Measurements from ENCODE around the gene RSAD1. TPM values are rescaled to one million over a fixed set of nuclear protein-coding genes. Genes with fewer than 3 reads are reported as not detected.

The RSAD1 gene
- total RNA-seq, 3 donors from 2014 or later (not counting 1 experiment from before 2014, with no cell fraction given), result 49.0 to 71.3 (median 56.5) TPM

DNA sequence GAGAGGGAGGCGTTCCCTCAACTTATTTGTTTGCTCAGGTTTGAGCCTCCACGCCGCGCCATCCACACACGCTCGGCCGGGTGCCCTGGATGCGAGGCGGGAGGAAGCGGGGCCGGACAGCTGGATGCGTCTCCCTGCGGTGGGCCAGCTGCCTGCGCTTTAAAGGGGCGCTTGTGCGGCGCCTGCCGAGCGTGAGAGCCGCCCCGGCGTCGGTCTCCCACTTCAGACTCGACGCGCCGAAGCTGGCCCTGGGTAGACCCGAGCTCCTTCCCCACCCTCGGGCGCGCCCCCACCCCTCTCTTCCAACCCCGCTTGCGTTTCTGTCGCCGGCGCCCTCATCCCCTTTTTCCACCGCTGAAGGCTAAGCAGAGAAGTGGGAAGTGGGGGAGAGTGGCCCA is 9.5 kb upstream of the RSAD1 start:
- no peaks in the 10 kb centered on the region for H3K9me3 ChIP-seq (ENCODE audit: control insufficient read depth, insufficient read depth, low read length)
- ATAC-seq (peak in 2 of 3 donors; percentile 37 to 42), DNase-seq (no peak)
- 6% methylated on average over 31 of the region's 37 CpGs for WGBS (ENCODE audit: insufficient coverage)
- H3K27me3 ChIP-seq (ENCODE audit: control insufficient read depth, insufficient read depth, low read length), result peaks cover 11% of the 10 kb centered on the region
- no peaks in the 10 kb centered on the region for H3K36me3 ChIP-seq (ENCODE audit: control insufficient read depth, insufficient read depth, low read length)
- Mint-ChIP-seq H3K9me3 (no peaks in the 10 kb centered on the region), H3K4me3 (no peak overlapping the region), H3K27me3 (ENCODE audit: low read depth in 2 of 2) (peaks cover 13 to 14% of the 10 kb centered on the region in 2 donors), H3K27ac (no peak overlapping the region), H3K4me1 (peaks cover 5 to 12% of the 10 kb centered on the region in 2 donors), H3K36me3 (no peaks in the 10 kb centered on the region)
- no peak overlapping the region for H3K4me3 ChIP-seq (ENCODE audit: low read length)
- no peak for TF ChIP-seq CTCF (IDR thresholded peaks at IDR 0.05)
- intact Hi-C loops (cut with micrococcal nuclease), result no loop called here
- H3K4me1 ChIP-seq (ENCODE audit: control insufficient read depth, insufficient read depth, low read length), result peaks cover 29% of the 10 kb centered on the region
- no peak overlapping the region for H3K27ac ChIP-seq (ENCODE audit: low read length)

DNA sequence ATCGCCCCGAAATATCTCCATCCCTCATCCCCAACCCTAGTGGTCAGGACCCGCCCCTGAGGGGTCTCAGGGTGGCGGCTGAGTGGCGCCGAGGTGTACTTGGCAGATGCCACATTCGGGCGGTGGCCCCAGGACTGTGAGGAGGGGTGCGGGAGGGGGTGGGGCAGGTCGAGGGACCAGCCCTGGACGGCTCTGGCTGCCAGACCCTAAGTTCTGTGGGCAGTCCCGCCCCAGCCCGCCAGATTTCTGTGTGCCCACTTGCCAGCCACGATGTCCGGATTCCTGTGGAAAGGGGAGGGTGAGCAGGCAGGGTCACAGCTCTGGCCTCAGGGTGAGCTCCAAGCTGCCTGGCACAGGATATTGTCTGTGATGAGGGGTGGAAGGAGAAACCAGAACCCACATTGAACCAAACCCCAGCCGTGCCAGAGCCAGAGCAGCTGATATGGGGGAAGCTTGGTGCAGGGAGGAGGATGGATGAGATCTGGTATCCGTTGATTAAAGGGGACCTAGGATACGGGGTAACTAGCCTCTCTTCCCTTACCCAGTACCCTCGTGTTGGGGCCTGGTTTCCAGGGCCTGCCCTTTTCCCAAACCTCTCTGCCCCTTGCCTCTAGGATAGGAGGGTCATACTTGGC is 8.9 kb upstream of the RSAD1 start:
- ATAC-seq (no peak), DNase-seq (no peak)
- Histone ChIP-seq H3K9me3 (ENCODE audit: control insufficient read depth, insufficient read depth, low read length) (no peaks in the 10 kb centered on the region), H3K36me3 (ENCODE audit: control insufficient read depth, insufficient read depth, low read length) (no peaks in the 10 kb centered on the region), H3K4me1 (ENCODE audit: control insufficient read depth, insufficient read depth, low read length) (peaks cover 29% of the 10 kb centered on the region), H3K4me3 (ENCODE audit: low read length) (no peak overlapping the region), H3K27ac (ENCODE audit: low read length) (no peak overlapping the region), H3K27me3 (ENCODE audit: control insufficient read depth, insufficient read depth, low read length) (peaks cover 11% of the 10 kb centered on the region)
- Mint-ChIP-seq H3K4me1 (peaks cover 5 to 12% of the 10 kb centered on the region in 2 donors), H3K27me3 (ENCODE audit: low read depth in 2 of 2) (peaks cover 13 to 14% of the 10 kb centered on the region in 2 donors), H3K4me3 (no peak overlapping the region), H3K27ac (no peak overlapping the region), H3K36me3 (no peaks in the 10 kb centered on the region), H3K9me3 (no peaks in the 10 kb centered on the region)
- intact Hi-C loops (cut with micrococcal nuclease), result no loop called here
- WGBS (ENCODE audit: insufficient coverage), result 63% methylated on average over 18 of the region's 19 CpGs
- no peak for TF ChIP-seq CTCF (IDR thresholded peaks at IDR 0.05)

GRCh38 chr17:50470426-50470825 is 8.2 kb upstream of the RSAD1 start:
- no peaks in the 10 kb centered on the region for H3K36me3 Mint-ChIP-seq
- WGBS (ENCODE audit: insufficient coverage), result 90% methylated on average over 6 of the region's 6 CpGs
- H3K27ac ChIP-seq (ENCODE audit: low read length), result no peak overlapping the region
- no peak overlapping the region for H3K4me3 ChIP-seq (ENCODE audit: low read length)
- ATAC-seq (no peak), DNase-seq (no peak)
- H3K36me3 ChIP-seq (ENCODE audit: control insufficient read depth, insufficient read depth, low read length), result no peaks in the 10 kb centered on the region
- no peaks in the 10 kb centered on the region for H3K9me3 ChIP-seq (ENCODE audit: control insufficient read depth, insufficient read depth, low read length)
- peaks cover 29% of the 10 kb centered on the region for H3K4me1 ChIP-seq (ENCODE audit: control insufficient read depth, insufficient read depth, low read length)
- H3K27me3 Mint-ChIP-seq (ENCODE audit: low read depth in 2 of 2), result peaks cover 13 to 14% of the 10 kb centered on the region in 2 donors
- H3K27ac Mint-ChIP-seq, result no peak overlapping the region
- no peaks in the 10 kb centered on the region for H3K9me3 Mint-ChIP-seq
- TF ChIP-seq CTCF (IDR thresholded peaks at IDR 0.05), result no peak
- peaks cover 11% of the 10 kb centered on the region for H3K27me3 ChIP-seq (ENCODE audit: control insufficient read depth, insufficient read depth, low read length)
- intact Hi-C loops (cut with micrococcal nuclease), result no loop called here
- H3K4me3 Mint-ChIP-seq, result no peak overlapping the region
- H3K4me1 Mint-ChIP-seq, result peaks cover 5 to 12% of the 10 kb centered on the region in 2 donors
